H9 (cell line): ENCODE results near the gene PPP1R13B. TPM values are rescaled to one million over a fixed set of nuclear protein-coding genes. Genes with fewer than 3 reads are reported as not detected.

Experiments used
- DNase-seq: peaks from one replicate; pipeline ENCODE4 v3.0.0-alpha.2; 2017
- H2AFZ ChIP-seq: one replicate; pipeline ENCODE4 v1.6.1; 2013; ENCODE audit warnings: mild to moderate bottlenecking, low read length, control low read depth, moderate library complexity
- H2AK5ac ChIP-seq: 2 replicates; pipeline ENCODE4 v1.6.1; 2013; ENCODE audit warnings: low read length, control low read depth, mixed read lengths; ENCODE audit not compliant: insufficient read length
- H2BK120ac ChIP-seq: one replicate; pipeline ENCODE4 v1.6.1; 2013; ENCODE audit warnings: low read depth, mild to moderate bottlenecking, low read length, control low read depth, inconsistent platforms; ENCODE audit not compliant: poor library complexity, severe bottlenecking
- H2BK12ac ChIP-seq: 2 replicates; pipeline ENCODE4 v1.6.1; 2013; ENCODE audit warnings: low read length, control low read depth, mixed read lengths, low read depth; ENCODE audit not compliant: insufficient read length
- H2BK15ac ChIP-seq: 2 replicates; pipeline ENCODE4 v1.6.1; 2013; ENCODE audit warnings: low read depth, low read length, control low read depth
- H2BK20ac ChIP-seq: one replicate; pipeline ENCODE4 v1.6.1; 2013; ENCODE audit warnings: low read depth, mild to moderate bottlenecking, low read length, control low read depth, inconsistent platforms; ENCODE audit not compliant: poor library complexity, severe bottlenecking
- H2BK5ac ChIP-seq: 2 replicates; pipeline ENCODE4 v1.6.1; 2013; ENCODE audit warnings: low read length, control low read depth, mixed read lengths; ENCODE audit not compliant: insufficient read length
- H3K14ac ChIP-seq: 2 replicates; pipeline ENCODE4 v1.6.1; 2013; ENCODE audit warnings: low read length, control low read depth; ENCODE audit not compliant: insufficient read depth
- H3K18ac ChIP-seq: 2 replicates; pipeline ENCODE4 v1.6.1; 2013; ENCODE audit warnings: low read depth, mild to moderate bottlenecking, mixed read lengths, low read length, control low read depth; ENCODE audit not compliant: insufficient read length
- H3K23ac ChIP-seq: 2 replicates; pipeline ENCODE4 v1.6.1; 2013; ENCODE audit warnings: low read length, control low read depth, mixed read lengths, low read depth; ENCODE audit not compliant: insufficient read length
- H3K23me2 ChIP-seq: 2 replicates; pipeline ENCODE4 v1.6.1; 2013; ENCODE audit warnings: low read depth, mild to moderate bottlenecking, mixed read lengths, low read length, control low read depth; ENCODE audit not compliant: insufficient read length, poor library complexity, severe bottlenecking
- H3K27ac ChIP-seq: 2 replicates; pipeline ENCODE4 v1.5.1; 2013; ENCODE audit warnings: low read length, control low read depth, mixed read lengths, low read depth; ENCODE audit not compliant: insufficient read length
- H3K27me3 ChIP-seq: 2 replicates; pipeline ENCODE4 v1.6.1; 2013; ENCODE audit warnings: low read length, control low read depth, inconsistent platforms; ENCODE audit not compliant: insufficient read depth
- H3K4ac ChIP-seq: 2 replicates; pipeline ENCODE4 v1.6.1; 2013; ENCODE audit warnings: low read depth, mild to moderate bottlenecking, control low read depth, inconsistent platforms, low read length, moderate library complexity
- H3K4me1 ChIP-seq: 2 replicates; pipeline ENCODE4 v1.6.1; 2013; ENCODE audit warnings: low read length, control low read depth, inconsistent platforms; ENCODE audit not compliant: insufficient read depth
- H3K4me2 ChIP-seq: 2 replicates; pipeline ENCODE4 v1.6.1; 2013; ENCODE audit warnings: low read length, control low read depth, mixed read lengths; ENCODE audit not compliant: insufficient read length, insufficient read depth
- H3K56ac ChIP-seq: 2 replicates; pipeline ENCODE4 v1.6.1; 2013; ENCODE audit warnings: low read depth, mild to moderate bottlenecking, mixed read lengths, low read length, control low read depth; ENCODE audit not compliant: insufficient read length
- H3K79me1 ChIP-seq: 2 replicates; pipeline ENCODE4 v1.6.1; 2013; ENCODE audit warnings: low read depth, mild to moderate bottlenecking, moderate library complexity, low read length, control low read depth, inconsistent platforms; ENCODE audit not compliant: insufficient read depth, poor library complexity, severe bottlenecking
- H3K79me2 ChIP-seq: 2 replicates; pipeline ENCODE4 v1.6.1; 2013; ENCODE audit warnings: low read length, control low read depth, inconsistent platforms; ENCODE audit not compliant: insufficient read depth
- H3K9ac ChIP-seq: 2 replicates; pipeline ENCODE4 v1.6.1; 2013; ENCODE audit warnings: low read length, control low read depth, mixed read lengths; ENCODE audit not compliant: insufficient read length; ENCODE audit errors: extremely low read depth
- H3K9me3 ChIP-seq: one replicate; pipeline ENCODE4 v1.6.1; 2013; ENCODE audit warnings: low read depth, low read length, inconsistent platforms; ENCODE audit not compliant: control insufficient read depth
- H3T11ph ChIP-seq: one replicate; pipeline ENCODE4 v1.6.1; 2013; ENCODE audit warnings: mild to moderate bottlenecking, low read length, control low read depth, inconsistent platforms
- H4K20me1 ChIP-seq: one replicate; pipeline ENCODE4 v1.6.1; 2013; ENCODE audit not compliant: control insufficient read depth, insufficient read length, insufficient read depth
- H4K5ac ChIP-seq: 2 replicates; pipeline ENCODE4 v1.6.1; 2013; ENCODE audit warnings: low read depth, mild to moderate bottlenecking, mixed read lengths, low read length, control low read depth; ENCODE audit not compliant: insufficient read length
- H4K8ac ChIP-seq: replicated peaks from 2 replicates; pipeline ENCODE4 v1.6.1; 2013; ENCODE audit warnings: low read length, control low read depth, mixed read lengths, low read depth; ENCODE audit not compliant: insufficient read length
- H4K91ac ChIP-seq: 2 replicates; pipeline ENCODE4 v1.6.1; 2013; ENCODE audit warnings: low read depth, mild to moderate bottlenecking, moderate library complexity, mixed read lengths, low read length, control low read depth; ENCODE audit not compliant: insufficient read length
- H3K27ac Mint-ChIP-seq, 3 experiments: 2 replicates in 2 of 3; 3 replicates in 1 of 3; pipeline ENCODE4 v1.8.0; 2020 to 2021; ENCODE audit warnings: mixed read lengths in 3 of 3, mild to moderate bottlenecking in 1 of 3, moderate library complexity in 1 of 3
- H3K27me3 Mint-ChIP-seq: 2 replicates; pipeline ENCODE4 v1.8.0; 2021; ENCODE audit warnings: low read depth, mild to moderate bottlenecking, moderate library complexity, mixed read lengths
- H3K36me3 Mint-ChIP-seq, 3 experiments: 2 replicates in 2 of 3; 3 replicates in 1 of 3; pipeline ENCODE4 v1.8.0; 2020 to 2021; ENCODE audit warnings: low read depth in 3 of 3, mixed read lengths in 3 of 3; ENCODE audit not compliant: insufficient read depth in 1 of 3
- H3K4me1 Mint-ChIP-seq, 2 experiments: 2 replicates each; pipeline ENCODE4 v1.8.0; 2020; ENCODE audit warnings: mixed read lengths in 2 of 2
- H3K4me3 Mint-ChIP-seq, 2 experiments: 2 replicates in 1 of 2; 3 replicates in 1 of 2; pipeline ENCODE4 v1.8.0; 2020 to 2021; ENCODE audit warnings: mild to moderate bottlenecking in 2 of 2, mixed read lengths in 2 of 2, moderate library complexity in 1 of 2
- H3K9me3 Mint-ChIP-seq, 2 experiments: 2 replicates in 1 of 2; 3 replicates in 1 of 2; pipeline ENCODE4 v1.8.0; 2020; ENCODE audit warnings: mild to moderate bottlenecking in 2 of 2, mixed read lengths in 2 of 2, moderate library complexity in 1 of 2
- CTCF ChIP-seq: fragments of 200-600 bp; sonication (generic); conservative IDR thresholded peaks from 3 replicates; pipeline ENCODE4 v1.8.0; 2021; ENCODE audit warnings: antibody characterized with exemption, mild to moderate bottlenecking
- WGBS: extraction: QIAGEN DNeasy Blood & Tissue Kit; methylation state at CpG from one replicate; pipeline ENCODE4 v1.1.7; 2013; ENCODE audit warnings: missing lambda C conversion rate, low lambda C conversion rate, mixed read lengths; ENCODE audit not compliant: insufficient read length; ENCODE audit errors: extremely low coverage; 5-methylcytosine and 5-hydroxymethylcytosine counted together
- total RNA-seq: library from RNA; stranded (reverse); gene quantifications from 2 replicates; pipeline ENCODE4 v1.2.1, GENCODE V29; 2021

The PPP1R13B gene
- total RNA-seq, 1 experiment from 2014 or later, result 6.0 TPM

DNA sequence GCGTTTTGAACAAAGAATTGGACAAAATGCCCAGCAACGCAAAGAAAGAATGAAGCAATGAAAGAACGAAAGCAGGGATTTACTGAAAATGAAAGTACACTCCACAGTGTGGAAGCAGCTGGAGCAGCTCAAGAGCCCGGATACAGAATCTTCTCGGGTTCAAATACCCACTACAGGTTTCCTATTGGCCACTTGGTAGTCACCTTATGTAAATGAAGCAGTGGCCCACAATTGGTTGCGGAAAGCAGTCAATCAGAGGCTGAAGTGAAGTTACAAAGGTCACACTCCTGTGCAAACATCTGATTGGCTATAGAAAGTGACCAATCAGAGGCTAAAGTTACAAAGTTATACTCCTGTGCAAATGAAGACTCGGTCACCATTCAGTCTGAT is 15.0 kb upstream of the PPP1R13B start:
- H2BK20ac ChIP-seq, result no peak overlapping the region
- H4K5ac ChIP-seq, result no peak overlapping the region
- no peak overlapping the region for H3T11ph ChIP-seq
- H3K4me1 ChIP-seq, result no peaks in the 10 kb centered on the region
- no peak overlapping the region for H2AK5ac ChIP-seq
- Mint-ChIP-seq H3K4me3 (no peak overlapping the region), H3K4me1 (peaks cover 4 to 13% of the 10 kb centered on the region in 2 experiments; a peak in 3 of 4 replicates), H3K36me3 (no peaks in the 10 kb centered on the region), H3K9me3 (no peaks in the 10 kb centered on the region; a peak in 1 of 5 replicates), H3K27ac (no peak overlapping the region; a peak in 1 of 7 replicates), H3K27me3 (peaks cover 1% of the 10 kb centered on the region)
- H3K79me2 ChIP-seq, result no peaks in the 10 kb centered on the region
- no peak overlapping the region for H4K91ac ChIP-seq
- no peak for TF ChIP-seq CTCF
- no peak overlapping the region for H2BK15ac ChIP-seq
- no peak overlapping the region for H2BK5ac ChIP-seq
- H3K4ac ChIP-seq, result no peak overlapping the region
- no peak overlapping the region for H3K56ac ChIP-seq
- H3K27ac ChIP-seq, result no peak overlapping the region
- no peaks in the 10 kb centered on the region for H3K27me3 ChIP-seq
- H3K23me2 ChIP-seq, result no peaks in the 10 kb centered on the region
- H3K9ac ChIP-seq, result no peak overlapping the region
- no peak overlapping the region for H3K18ac ChIP-seq
- no peak overlapping the region for H3K23ac ChIP-seq
- H3K14ac ChIP-seq, result no peak overlapping the region
- no peak overlapping the region for H2BK12ac ChIP-seq
- H2AFZ ChIP-seq, result no peak overlapping the region
- no peaks in the 10 kb centered on the region for H3K79me1 ChIP-seq
- no peaks in the 10 kb centered on the region for H4K20me1 ChIP-seq
- H3K9me3 ChIP-seq, result no peaks in the 10 kb centered on the region
- WGBS, result no CpG with 5 or more reads among the region's 7 CpGs
- H2BK120ac ChIP-seq, result no peak overlapping the region
- H3K4me2 ChIP-seq, result no peak overlapping the region
- DNase-seq, result no peak
- no peak overlapping the region for H4K8ac ChIP-seq
